ENCODE data around the gene MFSD8.
"Not testable (repeated sequence)": the region's sequence is repeated elsewhere in the genome, so short reads cannot be mapped to it uniquely, and the experiment has no call there.

Gene MFSD8, protein sequence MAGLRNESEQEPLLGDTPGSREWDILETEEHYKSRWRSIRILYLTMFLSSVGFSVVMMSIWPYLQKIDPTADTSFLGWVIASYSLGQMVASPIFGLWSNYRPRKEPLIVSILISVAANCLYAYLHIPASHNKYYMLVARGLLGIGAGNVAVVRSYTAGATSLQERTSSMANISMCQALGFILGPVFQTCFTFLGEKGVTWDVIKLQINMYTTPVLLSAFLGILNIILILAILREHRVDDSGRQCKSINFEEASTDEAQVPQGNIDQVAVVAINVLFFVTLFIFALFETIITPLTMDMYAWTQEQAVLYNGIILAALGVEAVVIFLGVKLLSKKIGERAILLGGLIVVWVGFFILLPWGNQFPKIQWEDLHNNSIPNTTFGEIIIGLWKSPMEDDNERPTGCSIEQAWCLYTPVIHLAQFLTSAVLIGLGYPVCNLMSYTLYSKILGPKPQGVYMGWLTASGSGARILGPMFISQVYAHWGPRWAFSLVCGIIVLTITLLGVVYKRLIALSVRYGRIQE

DNA sequence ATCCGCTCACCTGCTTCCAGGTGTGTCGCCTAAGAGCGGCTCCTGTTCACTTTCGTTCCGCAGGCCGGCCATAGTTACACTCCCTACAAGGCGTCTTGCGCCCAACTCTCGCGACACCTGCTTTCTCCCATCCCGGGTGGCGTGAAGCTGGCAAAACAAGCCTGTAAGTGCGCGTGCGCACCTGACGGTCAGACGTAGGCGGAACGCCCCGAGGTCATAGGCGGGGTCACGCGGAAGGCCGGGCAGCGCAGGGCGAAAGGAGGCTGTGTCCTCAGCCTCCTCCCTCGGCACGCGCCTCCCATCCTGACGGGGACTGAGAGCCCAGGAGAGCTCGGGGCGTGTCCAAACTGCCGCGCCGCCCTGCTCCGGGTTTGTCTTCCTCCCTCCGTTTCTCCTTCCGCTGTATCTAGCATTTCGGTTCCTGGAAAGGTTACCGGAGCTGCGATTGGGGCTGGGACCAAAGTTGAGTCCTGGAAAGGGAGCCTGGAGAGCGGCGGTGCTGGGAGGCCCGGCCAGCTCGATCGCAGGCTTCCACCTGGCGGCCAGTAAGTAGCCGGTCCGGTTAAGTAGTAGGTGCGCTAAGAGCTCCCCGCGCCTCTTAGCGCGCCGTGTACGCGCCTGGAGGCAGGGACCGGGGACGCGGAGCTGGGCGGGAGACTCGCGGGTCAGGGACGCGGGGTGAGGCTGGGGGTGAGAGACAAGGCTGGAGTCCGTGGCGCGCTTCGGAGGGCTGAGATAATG, at the start of gene MFSD8, which contains the start of gene ABHD18:
Gene MFSD8 (minus strand): TSS at position 112 of the 741 bp plus-strand sequence. CDS start 40 bp downstream, at position 72.
Gene ABHD18 (plus strand): TSS at position 345 of the 741 bp plus-strand sequence. CDS start 17,550 bp downstream, outside the sequence.
- DNase-seq (ENCODE audit: low read depth), result peak; percentile 97

DNA sequence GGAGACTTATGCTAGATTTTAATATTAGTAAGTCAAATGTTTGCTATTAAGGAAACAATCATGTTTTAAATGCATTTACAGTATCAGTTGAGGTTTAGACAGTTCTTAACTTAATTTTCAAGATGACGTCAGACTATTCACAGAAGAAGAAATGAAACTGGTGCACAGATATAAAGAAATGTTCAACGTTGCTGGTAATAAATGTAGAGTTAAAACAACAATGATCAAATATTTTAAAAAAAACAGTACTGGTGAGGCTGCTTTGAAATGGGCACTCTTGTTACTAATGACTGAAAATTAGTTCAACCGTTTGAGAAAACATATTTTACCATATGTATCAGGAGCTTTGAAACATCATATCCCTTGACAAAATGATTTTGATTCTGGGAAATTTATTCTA, 44.5 kb upstream of the MFSD8 start:
- no peak for DNase-seq (ENCODE audit: low read depth)

- DNase-seq (ENCODE audit: low read depth), result no peak
Measured at GRCh38 chr4:128006592-128006991, 41.6 kb upstream of the MFSD8 start.

DNA sequence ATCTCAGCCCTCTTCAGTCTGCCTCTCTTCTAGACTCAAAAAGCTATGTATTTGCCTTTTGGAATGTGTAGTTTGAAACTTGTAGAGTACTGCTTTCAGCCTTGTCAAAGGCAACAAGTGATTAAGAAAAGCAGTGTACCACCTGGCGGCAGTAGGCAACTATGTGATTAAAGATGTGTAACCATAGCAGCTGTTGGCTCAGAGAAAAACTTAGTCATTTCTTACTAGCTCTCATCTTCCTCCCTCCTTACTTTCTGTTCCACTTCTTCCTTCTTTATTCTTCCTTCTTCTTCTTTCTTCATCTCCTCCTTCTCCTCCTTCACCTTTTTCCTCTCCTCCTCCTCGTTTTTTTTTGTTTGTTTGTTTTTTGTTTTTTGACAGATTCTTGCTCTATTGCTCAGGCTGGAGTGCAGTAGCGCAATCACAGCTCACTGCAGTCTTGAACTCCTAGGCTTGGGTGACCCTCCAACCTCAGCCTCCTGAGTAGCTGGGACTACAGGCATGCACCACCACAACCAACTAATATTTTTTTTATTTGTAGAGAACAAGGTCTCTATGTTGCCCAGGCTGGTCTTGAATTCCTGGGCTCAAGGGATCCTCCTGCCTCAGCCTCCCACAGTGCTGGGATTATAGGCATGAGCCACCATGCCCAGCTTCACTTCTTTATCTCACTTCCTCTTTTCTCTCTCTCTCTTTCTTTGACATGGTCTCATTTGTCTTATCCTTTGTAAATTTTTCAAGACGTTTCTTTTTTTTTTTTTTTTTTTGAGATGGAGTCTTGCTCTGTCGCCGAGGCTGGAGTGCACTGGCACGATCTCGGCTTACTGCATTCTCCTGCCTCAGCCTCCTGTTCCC, 32.8 kb upstream of the MFSD8 start:
- no peak for DNase-seq (ENCODE audit: low read depth)

- DNase-seq (ENCODE audit: low read depth), result not testable (repeated sequence)
Measured at GRCh38 chr4:127996521-127996920, 31.5 kb upstream of the MFSD8 start.

GRCh38 chr4:127995776-127996175, 30.8 kb upstream of the MFSD8 start:
- no peak for DNase-seq (ENCODE audit: low read depth)

DNA sequence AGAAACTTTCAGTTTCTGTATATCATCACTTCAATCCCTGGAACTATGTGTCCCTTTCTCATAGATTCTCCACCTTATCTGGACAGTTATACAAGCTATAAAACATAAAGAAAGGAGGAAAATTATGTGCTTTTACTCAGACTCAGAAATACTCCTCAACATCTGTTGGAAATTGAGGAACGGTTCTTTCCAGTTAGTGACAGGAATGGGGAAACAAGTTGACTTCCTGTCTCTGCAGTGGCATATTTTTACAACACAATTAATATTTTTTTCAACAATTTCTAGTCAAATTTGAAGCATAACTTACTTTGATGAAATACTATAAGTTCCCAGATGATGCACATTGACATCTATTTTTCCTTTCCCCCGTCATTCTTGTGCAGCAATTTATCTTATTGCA, 28.2 kb upstream of the MFSD8 start:
- no peak for DNase-seq (ENCODE audit: low read depth)

GRCh38 chr4:127988638-127989037, 23.7 kb upstream of the MFSD8 start:
- DNase-seq (ENCODE audit: low read depth), result no peak

DNA sequence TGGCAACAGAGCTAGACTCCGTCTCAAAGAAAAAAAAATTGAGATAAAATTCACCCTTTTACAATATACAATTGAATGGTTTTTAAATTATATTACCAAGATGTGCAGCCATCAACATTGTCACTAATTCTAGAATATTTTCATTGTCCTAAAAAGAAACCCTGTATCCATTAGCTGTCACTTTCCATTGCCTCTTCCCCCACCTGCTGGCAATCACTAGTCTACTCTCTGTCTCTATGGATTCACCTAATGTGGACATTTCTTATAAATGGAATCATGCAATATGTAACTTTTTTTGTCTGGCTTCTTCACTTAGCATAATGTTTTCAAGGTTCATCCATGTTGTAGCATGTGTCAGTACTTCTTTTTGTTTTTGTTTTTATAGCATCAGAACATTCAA, 21.0 kb upstream of the MFSD8 start:
- no peak for DNase-seq (ENCODE audit: low read depth)

DNA sequence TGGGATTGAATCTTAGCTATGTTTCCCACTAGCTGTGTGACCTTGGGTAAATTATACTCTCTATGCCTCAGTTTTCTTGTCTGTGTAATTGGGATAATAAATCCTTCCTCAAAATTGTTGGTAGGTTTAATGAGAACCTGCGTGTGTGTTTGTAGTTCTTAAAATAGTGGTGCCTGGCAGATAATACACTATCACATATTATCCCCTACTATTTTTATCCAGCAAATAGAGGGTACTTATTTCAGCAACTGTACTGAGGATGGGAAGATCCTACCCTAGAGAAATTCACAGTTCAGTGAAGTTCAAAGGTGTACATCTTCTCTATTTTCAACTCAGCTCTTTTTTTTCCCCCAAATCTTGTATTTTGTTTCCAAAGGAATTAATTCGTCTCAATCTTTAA, 17.5 kb upstream of the MFSD8 start:
- DNase-seq (ENCODE audit: low read depth), result no peak

DNA sequence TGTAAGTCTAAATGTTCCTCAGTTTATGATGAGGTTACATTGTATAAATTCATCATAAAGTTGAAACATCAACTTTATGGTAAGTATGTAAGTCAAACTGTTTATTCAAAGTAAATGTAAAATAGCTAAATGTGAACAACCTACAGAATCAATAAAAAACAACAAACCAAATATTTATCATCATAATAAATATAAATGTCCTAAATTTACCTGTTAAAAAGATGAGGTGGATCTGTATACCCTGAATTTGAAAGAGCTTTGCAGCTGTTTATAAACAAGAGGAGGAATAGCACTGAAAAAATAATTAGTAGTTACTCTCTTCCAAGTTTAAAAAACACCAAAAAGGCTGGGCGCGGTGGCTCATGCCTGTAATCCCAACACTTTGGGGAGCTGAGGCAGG, 14.0 kb upstream of the MFSD8 start:
- DNase-seq (ENCODE audit: low read depth), result no peak

GRCh38 chr4:127975121-127975770, 10.3 kb upstream of the MFSD8 start:
- DNase-seq (ENCODE audit: low read depth), result no peak

DNA sequence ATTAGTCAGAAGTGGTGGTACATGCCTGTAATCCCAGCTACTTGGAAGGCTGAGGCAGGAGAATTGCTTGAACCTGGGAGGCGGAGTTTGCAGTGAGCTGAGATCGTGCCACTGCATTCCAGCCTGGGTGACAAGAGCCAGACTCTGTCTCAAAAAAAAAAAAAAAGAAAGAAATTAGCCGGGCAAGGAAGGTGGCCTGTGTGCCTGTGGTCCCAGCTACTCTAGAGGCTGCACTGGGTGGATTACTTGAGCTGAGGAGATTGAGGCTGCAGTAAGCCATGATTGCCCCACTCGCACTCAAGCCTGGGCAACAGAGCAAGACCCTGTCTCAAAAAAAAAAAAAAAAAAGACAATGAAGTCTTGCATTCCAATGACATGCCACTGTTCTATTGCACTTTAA, 6.0 kb upstream of the MFSD8 start:
- not testable (repeated sequence) for DNase-seq (ENCODE audit: low read depth)

DNA sequence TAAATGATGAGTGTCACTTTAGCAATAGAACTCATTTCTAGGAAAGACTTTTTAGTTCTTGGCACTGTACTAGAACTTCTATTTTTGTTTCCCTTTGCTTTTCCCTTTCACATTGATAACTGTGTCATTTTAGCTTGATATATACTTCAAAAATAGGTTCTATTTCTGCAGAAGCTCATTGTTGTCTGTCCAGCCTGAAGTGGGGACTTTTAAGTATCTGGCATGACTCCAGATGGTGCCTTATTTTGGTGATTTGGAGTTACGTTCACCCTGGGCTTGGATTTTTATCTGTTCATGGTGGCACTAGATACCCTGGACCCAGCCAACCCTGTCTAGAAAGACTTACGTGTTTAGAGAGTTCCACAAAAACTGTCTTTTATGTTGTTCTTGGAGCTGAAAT, 3.6 kb upstream of the MFSD8 start:
- no peak for DNase-seq (ENCODE audit: low read depth)

- DNase-seq (ENCODE audit: low read depth), result no peak
Measured at GRCh38 chr4:127967141-127967775, 2.3 kb upstream of the MFSD8 start.

GRCh38 chr4:127965803-127966175, 816 bp upstream of the MFSD8 start:
- peak; percentile 54 for DNase-seq (ENCODE audit: low read depth)

DNA sequence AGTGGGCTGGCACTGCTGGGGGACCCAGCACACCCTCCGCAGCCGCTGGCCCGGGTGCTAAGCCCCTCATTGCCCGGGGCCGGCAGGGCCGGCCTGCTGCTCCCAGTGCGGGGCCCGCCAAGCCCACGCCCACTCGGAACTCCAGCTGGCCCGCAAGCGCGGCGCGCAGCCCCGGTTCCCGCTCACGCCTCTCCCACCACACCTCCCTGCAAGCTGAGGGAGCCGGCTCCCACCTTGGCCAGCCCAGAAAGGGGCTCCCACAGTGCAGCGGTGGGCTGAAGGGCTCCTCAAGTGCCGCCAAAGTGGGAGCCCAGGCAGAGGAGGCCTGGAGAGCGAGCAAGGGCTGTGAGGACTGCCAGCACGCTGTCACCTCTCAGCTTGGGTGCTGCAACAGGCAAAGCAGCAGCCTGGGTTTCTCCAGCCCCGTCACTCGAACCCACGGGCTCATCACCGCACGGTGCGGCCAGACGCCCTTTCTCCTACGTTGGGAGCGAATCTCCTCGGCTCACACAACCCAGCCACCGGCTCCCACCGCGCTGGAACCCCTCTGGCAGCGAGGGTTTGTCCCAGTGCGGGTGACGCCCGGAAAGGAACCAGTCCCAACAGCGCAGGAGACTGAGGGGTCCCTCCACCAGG, 429 bp downstream of the MFSD8 start:
- peak; percentile 6 for DNase-seq (ENCODE audit: low read depth)

- not testable (repeated sequence) for DNase-seq (ENCODE audit: low read depth)
Measured at GRCh38 chr4:127963633-127964398, 1.2 kb downstream of the MFSD8 start.

DNA sequence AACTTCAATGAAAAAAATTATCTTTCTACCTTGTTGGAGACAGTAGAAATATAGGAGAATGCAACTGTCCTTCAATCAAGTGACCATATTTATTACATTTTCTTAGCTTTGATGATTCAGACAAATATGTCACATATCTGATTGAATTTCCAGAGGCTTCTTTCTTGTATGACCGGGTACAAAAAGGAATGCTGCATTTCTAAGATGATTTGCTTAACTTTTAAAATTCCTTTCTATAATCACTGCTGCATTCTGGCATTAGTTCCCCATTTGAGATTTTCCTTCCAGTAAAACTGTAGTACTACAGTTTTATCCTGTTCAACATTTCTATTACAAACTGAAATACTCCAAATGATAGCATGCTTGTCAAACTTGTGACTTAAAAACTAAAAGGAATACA, 5.2 kb downstream of the MFSD8 start:
- DNase-seq (ENCODE audit: low read depth), result no peak

GRCh38 chr4:127957105-127957504, 7.9 kb downstream of the MFSD8 start:
- no peak for DNase-seq (ENCODE audit: low read depth)
